T-helper 2 cell (primary cell): ENCODE data around the gene MICAL2.

ENCODE experiments used
- DNase-seq, 5 experiments: peaks; one replicate each; pipeline versions ENCODE4 v3.0.0 to v3.0.0-alpha.2; 2012 to 2022

MICAL2 gene

DNA sequence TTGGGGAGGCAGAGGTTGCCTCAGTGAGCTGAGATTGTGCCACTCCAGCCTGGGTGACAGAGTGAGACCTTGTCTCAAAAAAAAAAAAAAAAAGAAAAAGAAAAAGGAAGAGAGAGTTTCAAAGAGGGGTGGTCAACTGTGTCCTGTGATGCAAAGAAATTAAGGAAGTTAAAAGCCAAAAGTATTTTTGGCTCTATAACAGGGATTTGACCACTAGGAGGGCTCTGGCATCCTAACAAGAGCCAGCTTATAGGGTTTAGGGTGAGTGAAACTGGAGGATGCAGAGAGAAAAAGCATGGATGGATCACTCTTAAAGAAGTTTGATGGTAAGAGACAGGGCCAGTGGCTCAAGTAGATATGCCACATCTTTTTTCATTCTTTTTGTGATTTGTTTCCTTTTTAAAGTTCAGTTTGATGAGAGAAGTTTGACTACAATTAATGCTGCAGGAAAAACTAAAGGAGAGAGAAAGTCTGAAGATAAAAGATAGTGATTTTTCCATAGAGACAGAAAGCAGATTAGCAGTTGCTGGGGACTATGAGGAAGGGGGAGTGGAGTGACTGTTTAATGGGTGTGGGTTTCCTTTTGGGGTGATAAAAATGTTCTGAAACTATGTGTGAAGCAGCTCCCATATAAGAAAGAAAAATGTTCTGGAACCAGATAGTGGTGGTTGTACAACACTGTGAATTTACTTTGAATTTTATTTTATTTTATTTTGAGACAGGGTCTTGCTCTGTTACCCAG is 11.1 kb upstream of the MICAL2 start:
- no peak for DNase-seq

GRCh38 chr11:12100429-12100828 is 10.0 kb upstream of the MICAL2 start:
- no peak for DNase-seq

GRCh38 chr11:12100841-12101242 is 9.5 kb upstream of the MICAL2 start:
- no peak for DNase-seq

DNA sequence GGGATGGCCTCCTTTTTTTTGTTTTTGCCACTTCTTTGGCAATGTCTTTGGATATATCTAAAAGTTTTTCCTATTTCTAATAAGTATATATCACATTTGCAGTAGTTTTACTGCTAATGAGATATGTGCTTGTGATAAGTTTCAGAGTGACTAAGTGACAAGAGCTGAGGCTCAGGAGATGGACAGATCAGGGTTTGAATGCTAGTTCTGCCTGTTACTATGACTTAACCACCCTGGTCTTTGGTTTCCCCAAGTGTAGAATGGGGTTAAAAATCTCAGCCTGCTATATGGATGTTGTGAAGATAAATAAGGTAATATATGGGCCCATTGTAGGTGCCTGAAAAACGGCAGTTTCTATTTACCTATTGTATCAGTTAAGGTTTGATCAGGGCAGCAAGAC is 9.1 kb upstream of the MICAL2 start:
- DNase-seq, result peak in 1 of 5 experiments; percentile 61

GRCh38 chr11:12102588-12103410 is 7.6 kb upstream of the MICAL2 start:
- DNase-seq, result no peak

GRCh38 chr11:12103411-12104225 is 6.8 kb upstream of the MICAL2 start:
- DNase-seq, result no peak

GRCh38 chr11:12105471-12105870 is 4.9 kb upstream of the MICAL2 start:
- DNase-seq, result no peak

DNA sequence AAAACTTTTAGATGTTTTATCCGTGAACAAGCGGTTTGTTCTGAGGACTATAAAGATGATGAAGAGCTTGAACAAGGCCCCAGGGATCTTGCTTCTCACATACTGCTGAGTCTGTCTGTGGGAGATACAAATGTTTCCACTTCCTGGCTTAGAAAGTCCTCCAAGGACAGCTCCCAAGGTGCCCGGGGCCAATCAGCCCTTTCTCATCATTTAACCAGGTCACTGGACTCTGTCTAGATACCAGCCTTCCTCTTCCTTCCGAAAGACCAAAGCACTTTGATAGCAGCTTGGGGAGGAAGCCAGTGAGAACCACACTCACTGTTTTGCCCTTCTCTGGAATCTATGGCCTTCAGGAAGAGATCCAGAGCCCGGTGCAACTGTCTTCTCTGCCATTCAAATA is 4.3 kb upstream of the MICAL2 start:
- DNase-seq, result no peak

GRCh38 chr11:12106501-12106900 is 3.9 kb upstream of the MICAL2 start:
- DNase-seq, result no peak

DNA sequence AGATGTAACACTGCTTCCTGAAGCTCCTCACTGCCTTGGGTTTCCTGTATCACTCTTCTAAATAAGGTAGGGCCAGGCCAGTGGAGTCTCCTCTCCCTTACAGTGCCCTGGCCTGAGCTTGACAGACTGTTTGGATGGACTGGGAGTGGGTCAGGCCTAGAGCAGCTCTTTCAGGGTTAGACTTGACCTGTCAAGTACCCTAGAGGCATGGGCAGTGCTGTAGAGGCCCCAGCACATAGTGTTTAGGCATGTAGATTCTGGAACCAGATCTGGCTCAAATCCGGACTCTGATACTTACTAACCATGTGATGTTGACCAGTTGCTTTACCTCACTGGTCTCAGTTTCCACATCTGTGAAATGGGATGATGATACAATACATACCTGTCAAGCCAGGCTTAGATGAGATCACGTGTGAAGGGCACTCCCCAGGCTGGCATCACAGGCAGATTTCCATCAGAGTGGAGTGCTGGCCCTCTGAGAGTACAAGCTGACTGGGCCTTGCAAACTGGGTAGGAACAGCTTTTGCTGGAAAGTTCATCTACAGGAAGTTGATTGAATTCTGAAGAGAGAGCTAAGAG is 1.4 kb upstream of the MICAL2 start:
- no peak for DNase-seq

GRCh38 chr11:12109591-12110196 is 696 bp upstream of the MICAL2 start:
- DNase-seq, result peak in 1 of 5 experiments; percentile 70

- peak in 3 of 5 experiments; percentile 8 to 70 (median 14) for DNase-seq
These were observed 541 bp downstream of the MICAL2 start for GRCh38 chr11:12110714-12111548.

- no peak for DNase-seq
These were observed 1.4 kb downstream of the MICAL2 start for GRCh38 chr11:12111549-12112520.

- no peak for DNase-seq
These were observed 2.4 kb downstream of the MICAL2 start for GRCh38 chr11:12112750-12113149.

GRCh38 chr11:12113294-12113693 is 2.9 kb downstream of the MICAL2 start:
- DNase-seq, result peak in 1 of 5 experiments; percentile 76

- DNase-seq, result no peak
These were observed 4.0 kb downstream of the MICAL2 start for GRCh38 chr11:12114193-12115033.

DNA sequence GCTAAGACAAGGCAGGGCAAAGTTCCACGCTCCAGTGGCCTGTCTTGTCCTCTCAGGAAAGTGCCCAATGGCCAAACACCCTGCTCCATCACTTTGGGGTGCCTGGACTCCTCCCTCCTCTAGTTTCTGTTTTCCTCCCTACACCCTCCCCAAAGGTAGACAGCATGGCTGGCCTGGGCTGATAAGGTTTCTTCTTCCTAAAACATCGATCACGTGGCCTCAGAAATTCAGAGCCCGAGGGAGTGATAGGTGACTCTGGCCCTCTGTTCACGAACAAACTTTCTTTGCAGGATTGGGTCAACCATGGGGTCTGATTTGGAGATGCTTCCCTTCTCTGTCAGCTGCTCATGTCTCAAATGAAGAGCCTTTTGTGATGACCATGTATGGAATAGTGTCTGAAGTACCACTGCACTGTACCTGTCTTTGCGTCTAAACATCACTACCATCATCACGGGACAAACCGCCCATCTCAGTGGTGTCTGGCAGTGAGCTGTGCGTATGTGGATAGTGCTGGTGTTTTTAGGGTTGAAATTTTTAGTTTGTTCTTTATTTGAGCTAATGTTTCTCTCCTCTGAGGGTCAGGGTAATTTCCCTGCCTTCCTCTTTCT is 6.1 kb downstream of the MICAL2 start:
- DNase-seq, result no peak

DNA sequence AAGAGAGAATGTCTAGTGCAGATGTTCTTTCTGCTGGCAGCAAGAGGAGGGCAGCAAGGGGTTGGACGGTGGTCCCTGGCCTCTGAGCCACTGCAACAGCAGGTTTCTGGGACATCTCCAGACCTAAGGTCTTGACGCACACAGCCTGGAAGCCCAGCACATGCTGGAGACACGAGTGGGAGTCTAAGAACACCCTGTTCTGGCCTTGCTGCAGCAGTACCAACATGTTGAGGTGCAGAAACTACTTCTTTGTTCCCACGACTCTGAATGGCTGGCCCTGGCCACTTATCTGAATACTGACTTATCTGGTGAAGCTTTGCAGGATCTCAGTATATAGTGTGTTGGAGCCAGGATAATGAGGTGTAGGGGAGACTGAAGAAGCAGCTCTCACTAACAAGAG is 6.8 kb downstream of the MICAL2 start:
- no peak for DNase-seq

DNA sequence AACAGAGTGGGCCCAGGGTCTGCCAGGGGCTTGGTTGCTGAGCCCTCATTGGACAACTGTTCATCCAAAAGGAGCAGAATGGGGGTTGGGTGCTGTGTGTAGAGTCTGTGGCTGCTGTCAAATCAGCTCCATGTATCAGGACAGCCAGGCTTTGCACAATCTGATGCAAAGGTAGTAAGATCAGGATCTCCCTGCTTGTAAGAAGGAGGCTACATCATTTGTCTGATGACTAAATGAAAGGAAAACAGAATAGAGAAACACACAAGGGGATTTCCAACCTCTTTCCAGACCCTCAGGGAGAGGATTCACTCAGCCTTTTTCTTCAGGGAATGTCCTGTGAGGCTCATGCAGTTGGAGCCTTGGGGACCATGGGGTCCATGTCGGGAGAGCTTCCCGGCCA is 7.2 kb downstream of the MICAL2 start:
- DNase-seq, result peak in 1 of 5 experiments; percentile 32
